Measurements from ENCODE around the gene C10orf143.

The C10orf143 gene

DNA sequence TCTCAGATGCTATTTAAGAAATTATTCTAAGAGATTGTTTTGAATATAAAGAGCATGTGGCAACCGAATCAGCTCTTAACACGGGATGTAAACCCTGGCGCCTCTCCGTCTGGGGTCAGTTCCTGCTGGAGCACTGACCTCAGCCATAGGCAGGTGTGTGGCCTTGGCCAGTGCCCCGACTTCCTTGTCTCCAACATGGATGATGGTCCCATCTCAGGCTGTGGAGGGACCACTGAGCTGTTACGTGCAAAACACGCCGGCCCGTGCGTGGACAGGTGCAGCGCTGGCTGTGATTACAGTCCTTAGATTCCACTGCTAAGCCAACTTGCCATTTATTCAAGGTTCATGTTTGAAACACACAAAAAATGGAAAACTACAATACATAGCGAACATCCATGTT is 59.9 kb downstream of the C10orf143 start:
- no peak for DNase-seq

GRCh38 chr10:130049987-130050386 is 60.6 kb downstream of the C10orf143 start:
- DNase-seq = no peak

DNA sequence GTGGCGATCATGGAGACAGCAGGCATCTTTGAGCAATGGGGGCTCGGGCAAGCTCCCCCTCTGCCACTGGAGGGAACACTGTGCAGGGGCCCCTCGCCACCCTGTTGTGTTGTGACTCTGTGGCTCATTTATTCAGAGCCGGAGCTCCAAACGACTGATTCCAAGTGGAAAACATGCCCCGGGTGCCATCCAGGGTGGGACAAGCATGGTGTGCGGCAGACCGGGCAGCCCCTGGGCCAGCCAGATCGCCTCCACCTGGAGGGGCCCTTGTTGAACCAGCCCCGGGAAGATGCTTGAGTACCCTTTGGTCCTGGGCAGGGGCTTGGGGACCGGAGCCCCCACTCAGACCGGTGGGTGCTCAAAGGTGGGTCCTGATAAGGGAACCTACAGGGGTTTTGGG is 61.4 kb downstream of the C10orf143 start:
- DNase-seq = no peak

GRCh38 chr10:130048081-130048480 is 62.5 kb downstream of the C10orf143 start:
- DNase-seq = no peak

DNA sequence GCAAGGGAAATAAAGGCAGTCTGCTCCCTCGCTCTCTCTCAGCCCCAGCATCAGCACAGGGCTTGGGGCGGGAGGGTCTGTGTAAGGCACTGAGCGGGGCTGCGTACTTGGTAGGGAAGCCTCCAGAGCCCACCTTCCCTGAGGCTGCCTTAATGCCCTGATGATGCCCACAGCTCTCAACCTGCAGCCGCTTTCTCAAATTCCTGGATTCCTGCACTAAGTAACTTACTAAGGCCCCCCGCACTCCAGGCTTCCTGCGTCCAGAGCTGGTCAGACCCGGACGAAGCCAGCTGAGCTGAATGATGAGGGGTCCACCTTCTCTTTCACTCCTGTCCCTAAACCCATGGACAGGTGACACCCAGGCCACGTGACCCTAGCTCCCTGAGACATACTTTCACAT is 63.3 kb downstream of the C10orf143 start:
- no peak for DNase-seq

- no peak for DNase-seq
Observed at GRCh38 chr10:130046591-130046990, 64.0 kb downstream of the C10orf143 start.

DNA sequence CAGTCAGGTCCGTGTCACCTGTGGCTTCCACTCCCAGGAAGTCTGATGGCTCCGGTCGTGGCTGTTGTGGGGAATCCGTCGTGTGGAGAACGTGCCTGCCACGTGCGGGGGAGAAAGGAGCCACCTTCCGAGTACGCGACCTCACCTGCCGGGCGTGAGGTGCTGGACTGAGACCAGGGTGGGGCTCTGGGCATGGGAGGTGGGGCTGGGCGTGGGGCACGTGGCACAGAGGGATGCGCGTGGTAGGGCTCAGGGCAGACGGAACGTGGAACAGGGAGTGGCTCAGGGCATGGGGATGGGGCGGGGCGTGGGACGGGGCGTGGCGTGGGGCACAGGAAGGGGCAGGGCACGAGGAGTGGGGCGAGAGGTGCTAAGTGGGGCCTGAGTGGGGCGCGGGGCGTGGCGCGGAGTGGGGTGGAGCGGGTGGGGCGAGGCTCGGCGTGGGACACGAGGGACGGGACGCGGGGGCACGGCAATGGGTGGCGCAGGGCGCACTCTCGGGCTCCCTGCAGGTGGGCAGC is 64.8 kb downstream of the C10orf143 start:
- DNase-seq = no peak

- DNase-seq = peak; percentile 13
Observed at GRCh38 chr10:130045091-130045652, 65.5 kb downstream of the C10orf143 start.

DNA sequence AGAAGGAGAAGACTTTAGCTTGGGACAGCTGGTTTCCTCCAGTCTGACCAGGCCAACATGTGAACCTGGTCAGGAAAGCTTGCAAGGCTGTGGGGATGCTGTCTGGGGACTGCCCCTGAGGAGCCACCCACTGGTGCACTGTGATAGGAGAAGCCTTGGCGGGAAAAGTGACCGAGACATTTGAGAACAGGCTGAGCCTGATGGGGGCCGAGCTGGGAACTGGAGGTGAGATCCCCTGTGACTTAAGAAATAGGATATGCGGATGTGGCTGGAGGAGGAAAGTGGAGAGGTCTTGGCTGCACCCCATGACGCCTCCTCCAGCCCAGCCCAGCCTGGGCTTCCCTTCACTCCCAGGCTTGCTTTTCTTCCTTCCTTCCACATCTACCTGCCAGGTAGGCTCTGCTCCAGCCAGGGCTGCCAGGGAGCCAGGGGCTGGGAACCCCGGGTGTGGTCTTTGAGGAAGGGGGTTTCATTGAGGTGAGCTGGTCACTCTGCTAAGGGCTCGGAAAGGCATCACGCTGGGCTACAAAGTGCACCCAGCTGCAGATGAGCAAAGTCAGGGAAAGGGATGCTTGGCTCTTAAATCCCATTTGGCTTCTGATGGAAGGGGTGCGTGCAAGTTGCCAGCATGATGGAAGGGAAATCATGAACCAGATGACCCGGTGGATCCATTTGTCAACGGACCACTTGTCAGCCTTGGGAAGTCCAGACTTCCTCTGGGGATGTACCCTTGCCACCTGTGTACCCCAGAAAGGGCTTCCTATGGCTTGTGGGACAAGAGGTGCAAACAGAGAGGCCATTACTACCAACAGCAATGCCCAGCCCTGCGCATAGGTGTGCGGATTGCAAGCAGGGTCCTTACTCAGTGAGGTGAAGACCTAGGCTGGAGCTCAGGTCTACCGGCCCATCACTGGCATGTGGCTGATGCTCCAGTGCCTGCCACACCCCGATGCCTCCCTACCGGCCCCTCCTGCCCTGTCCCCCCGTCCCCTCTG is 66.3 kb downstream of the C10orf143 start:
- DNase-seq = no peak

GRCh38 chr10:130043491-130043890 is 67.1 kb downstream of the C10orf143 start:
- DNase-seq = no peak

GRCh38 chr10:130042381-130042780 is 68.2 kb downstream of the C10orf143 start:
- no peak for DNase-seq

GRCh38 chr10:130041451-130042371 is 68.9 kb downstream of the C10orf143 start:
- no peak for DNase-seq

- DNase-seq = no peak
Observed at GRCh38 chr10:130040817-130041330, 69.8 kb downstream of the C10orf143 start.

DNA sequence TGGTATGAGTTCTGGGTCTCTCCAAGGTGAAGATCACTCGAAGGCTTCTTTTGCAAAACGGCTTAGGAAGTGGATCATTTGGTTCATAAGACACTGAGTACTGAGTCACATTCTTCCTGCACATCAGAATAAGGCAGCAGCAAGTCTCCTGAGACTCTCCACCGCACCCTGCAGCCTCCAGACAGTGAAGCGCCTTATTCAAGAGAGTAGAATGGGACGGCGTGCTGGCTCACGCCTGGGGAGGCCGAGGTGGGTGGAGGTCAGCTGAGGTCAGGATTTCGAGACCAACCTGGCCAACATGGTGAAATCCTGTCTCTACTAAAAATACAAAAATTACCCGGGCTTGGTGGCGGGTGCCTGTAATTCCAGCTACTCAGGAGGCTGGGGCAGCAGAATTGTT is 70.3 kb downstream of the C10orf143 start:
- DNase-seq = no peak

DNA sequence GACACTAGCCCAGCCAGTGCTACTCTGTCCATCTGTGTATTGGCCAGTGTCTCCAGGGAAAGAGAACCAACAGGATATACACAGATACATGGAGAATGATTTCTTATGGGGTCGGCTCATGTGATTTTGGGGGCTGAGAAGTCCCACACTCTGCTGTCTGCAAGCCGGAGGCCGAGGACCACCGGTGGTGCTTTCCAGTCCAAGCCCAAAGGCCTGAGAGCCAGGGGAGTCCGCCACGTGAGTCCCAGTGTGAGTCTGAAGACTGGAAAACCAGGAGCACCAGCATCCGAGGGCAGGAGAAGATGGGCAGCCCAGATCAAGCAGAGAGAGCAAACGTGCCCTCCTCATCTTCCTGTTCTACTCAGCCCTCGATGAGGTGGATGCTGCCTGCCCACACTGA is 71.5 kb downstream of the C10orf143 start:
- no peak for DNase-seq

DNA sequence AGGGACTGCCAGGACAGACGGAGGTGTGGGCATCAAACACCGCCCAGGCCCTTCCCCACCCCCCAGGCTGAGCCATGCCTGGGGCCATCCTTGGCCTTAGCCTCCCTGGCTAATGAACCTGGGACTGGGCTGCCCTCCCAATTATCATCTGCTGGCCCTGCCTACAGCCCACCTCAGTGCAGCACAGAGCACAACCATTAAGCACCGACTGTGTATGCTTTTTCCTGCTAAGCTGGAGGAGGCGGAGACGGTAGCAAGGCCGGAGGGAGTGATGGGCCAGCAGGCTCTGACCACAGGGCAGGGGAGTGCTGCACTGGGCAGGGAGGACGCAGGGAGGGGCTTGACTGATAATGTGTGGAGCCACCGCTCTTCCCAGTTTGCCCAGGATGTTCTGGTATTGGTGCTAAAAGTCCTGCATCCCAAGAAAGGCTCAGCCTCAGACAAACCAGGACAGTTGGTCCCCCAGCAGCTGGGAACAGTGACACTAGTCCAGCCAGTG is 72.0 kb downstream of the C10orf143 start:
- no peak for DNase-seq

- DNase-seq = no peak
Observed at GRCh38 chr10:130038019-130038555, 72.5 kb downstream of the C10orf143 start.

- DNase-seq = no peak
Observed at GRCh38 chr10:130037169-130037661, 73.4 kb downstream of the C10orf143 start.

DNA sequence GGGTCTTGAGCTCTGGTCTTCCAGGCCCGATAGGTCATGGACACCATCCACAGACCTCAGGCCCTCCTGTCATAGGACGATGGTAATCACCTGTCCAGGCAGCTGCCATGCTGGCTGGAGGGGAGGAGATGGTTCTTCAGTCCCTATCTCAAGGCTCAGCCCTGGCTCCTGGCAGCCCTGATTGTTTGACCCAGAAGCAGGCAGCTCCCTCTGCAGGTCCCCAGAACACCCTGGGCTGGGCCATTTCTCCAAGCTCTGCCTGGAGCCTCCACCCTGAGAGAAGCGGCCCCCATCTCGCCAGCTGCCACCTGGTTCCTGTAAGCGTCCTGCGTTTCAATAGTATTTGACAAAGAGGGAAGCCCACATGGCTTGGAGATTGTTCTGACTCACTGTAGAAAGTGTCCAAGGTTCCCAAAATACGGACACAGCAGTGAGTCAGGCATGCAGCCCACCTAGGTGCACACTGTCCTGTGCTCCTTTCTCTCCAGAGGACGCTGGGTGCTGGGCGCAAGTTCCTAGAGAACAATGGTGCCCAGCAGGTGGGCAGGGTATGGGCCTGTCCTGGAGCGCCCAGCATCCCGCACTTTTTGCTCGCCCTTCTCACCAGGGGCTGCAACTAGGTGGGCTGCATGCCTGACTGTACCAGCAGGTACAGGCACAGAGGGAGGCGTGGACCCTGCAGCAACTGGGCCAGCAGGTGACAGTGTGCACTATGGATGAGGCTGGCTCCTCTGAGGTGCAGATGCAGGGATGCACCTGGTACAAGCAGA is 74.1 kb downstream of the C10orf143 start:
- DNase-seq = no peak

DNA sequence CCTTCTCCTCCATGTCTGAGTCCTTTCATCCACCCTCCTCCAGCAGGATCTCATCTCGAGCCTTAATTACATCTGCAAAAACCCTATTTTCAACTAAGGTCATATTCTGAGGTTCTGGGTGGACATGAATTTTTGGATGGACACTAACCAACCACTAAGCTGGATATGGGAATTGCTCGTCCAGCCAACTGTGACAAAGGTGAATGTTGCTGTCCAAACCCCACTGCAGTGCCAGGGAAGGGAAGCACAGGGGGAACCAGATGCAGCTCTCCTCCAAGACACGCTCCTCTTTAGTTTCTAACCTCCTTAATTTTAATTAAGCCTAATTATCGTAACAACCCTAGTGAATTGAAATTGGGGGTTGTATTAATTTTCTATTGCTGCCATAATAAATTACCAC is 81.4 kb downstream of the C10orf143 start:
- DNase-seq = no peak

DNA sequence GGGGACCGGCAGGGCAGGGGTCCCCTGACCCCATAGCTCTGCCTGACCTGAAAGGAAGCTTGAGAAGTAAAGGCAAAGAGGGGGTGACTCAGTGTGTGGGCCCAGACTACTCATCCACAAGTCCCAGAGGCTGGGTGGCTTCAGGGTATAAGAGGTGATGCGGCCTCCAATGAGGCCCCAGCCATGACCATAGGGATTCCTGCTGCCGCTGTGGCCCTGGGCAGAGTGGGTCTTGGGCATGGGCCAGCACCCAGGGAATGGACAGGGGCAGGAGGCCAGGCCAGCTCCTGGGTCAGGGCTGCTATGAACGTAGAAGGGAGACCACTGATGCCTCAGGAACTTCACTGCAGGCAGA is 82.2 kb downstream of the C10orf143 start:
- no peak for DNase-seq
